Testis (tissue), 2 donors: ENCODE results near the gene SCARB1.

Experiments
- POLR2A ChIP-seq: fragments of 450-650 bp; IDR thresholded peaks from one replicate; pipeline ENCODE4 v1.6.1; 2017; ENCODE audit warnings: antibody characterized with exemption, mild to moderate bottlenecking, moderate library complexity
- TF ChIP-seq, protein P1 (sequence below), 3 experiments: fragments of 450-650 bp in 2 of 3; fragments of 200-600 bp in 1 of 3; sonication (generic) in 1 of 3; IDR thresholded peaks; one replicate each; pipeline ENCODE4 v1.5.1; 2016 to 2019; ENCODE audit warnings: antibody characterized with exemption in 3 of 3, mild to moderate bottlenecking in 2 of 3, moderate library complexity in 1 of 3

GRCh38 chr12:124823272-124823970, 40.2 kb downstream of the SCARB1 start:
- TF ChIP-seq, protein P1, sequence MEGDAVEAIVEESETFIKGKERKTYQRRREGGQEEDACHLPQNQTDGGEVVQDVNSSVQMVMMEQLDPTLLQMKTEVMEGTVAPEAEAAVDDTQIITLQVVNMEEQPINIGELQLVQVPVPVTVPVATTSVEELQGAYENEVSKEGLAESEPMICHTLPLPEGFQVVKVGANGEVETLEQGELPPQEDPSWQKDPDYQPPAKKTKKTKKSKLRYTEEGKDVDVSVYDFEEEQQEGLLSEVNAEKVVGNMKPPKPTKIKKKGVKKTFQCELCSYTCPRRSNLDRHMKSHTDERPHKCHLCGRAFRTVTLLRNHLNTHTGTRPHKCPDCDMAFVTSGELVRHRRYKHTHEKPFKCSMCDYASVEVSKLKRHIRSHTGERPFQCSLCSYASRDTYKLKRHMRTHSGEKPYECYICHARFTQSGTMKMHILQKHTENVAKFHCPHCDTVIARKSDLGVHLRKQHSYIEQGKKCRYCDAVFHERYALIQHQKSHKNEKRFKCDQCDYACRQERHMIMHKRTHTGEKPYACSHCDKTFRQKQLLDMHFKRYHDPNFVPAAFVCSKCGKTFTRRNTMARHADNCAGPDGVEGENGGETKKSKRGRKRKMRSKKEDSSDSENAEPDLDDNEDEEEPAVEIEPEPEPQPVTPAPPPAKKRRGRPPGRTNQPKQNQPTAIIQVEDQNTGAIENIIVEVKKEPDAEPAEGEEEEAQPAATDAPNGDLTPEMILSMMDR (IDR thresholded peaks at IDR 0.05): no peak
- TF ChIP-seq POLR2A: no peak
